Dermis lymphatic vessel endothelial cell (primary cell): ENCODE measurements around the gene CT83. TPM values are rescaled to one million over a fixed set of nuclear protein-coding genes. Genes with fewer than 3 reads are reported as not detected.

ENCODE experiments used
- total RNA-seq: library from RNA; depleted of rRNA; stranded (reverse); fragments of >200 nt; gene quantifications from 2 replicates; pipeline ENCODE4 v1.2.1, GENCODE V29; 2014

Gene CT83
- not detected in 2 replicates for total RNA-seq

GRCh38 chrX:116462822-116463221 is at the start of gene CT83:
Gene CT83, minus strand, starts transcription at chrX:116462976. Its CDS starts 120 bp downstream, at chrX:116462856.

GRCh38 chrX:116436358-116436816 is 26.4 kb downstream of the CT83 start, which contains the start of gene SLC6A14:
Gene SLC6A14, plus strand, starts transcription at chrX:116436606. Its CDS starts 104 bp downstream, at chrX:116436710.

Other genes with a start within 250 kb of the CT83 start
- gene SLC6A14, start 26.4 kb downstream of the CT83 start, total RNA-seq: not detected in 2 replicates